Fibroblast of peridontal ligament (primary cell): Measurements from ENCODE around the gene KCNH2.
A peak's percentile ranks its signal among the peaks of the same experiment; 100 is the strongest.

Experiments used
- DNase-seq: peaks from one replicate; pipeline ENCODE4 v3.0.0-alpha.2; 2010; ENCODE audit errors: extremely low read depth

The KCNH2 gene

GRCh38 chr7:150947761-150948651 lies 30.1 kb downstream of the KCNH2 start:
- no peak for DNase-seq

GRCh38 chr7:150947241-150947745 lies 30.8 kb downstream of the KCNH2 start:
- DNase-seq: no peak

GRCh38 chr7:150946421-150947240 lies 31.5 kb downstream of the KCNH2 start:
- no peak for DNase-seq

DNA sequence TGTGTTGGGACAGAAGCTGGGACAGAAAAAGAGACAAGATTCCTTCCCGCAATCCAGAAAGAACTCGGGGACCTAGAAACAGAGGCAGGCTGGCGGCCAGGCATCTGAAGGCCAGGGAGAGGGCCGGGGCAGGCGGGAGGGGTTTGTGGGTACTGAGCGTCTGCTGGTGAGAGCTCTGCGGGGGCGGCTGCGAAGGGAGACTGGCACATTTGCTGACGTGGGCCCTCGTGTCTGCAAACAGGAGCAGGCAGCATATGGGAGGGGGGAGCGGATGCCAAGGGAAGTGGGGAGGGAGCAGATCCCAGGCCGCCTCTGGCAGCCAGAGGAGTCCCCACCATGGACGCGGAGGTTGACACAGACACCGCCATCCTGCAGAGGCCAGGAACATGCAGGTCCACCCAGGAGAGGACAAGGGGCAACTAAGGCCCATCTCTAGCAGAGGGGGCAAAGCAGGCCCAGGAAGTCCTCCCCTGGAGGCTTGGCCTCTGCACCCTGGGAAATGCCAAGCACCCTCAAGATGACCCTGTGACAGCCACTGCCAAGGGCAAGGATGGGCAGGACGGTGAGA lies 32.2 kb downstream of the KCNH2 start:
- no peak for DNase-seq

- no peak for DNase-seq
Measured at GRCh38 chr7:150945171-150945852, 32.8 kb downstream of the KCNH2 start.

GRCh38 chr7:150944066-150945042 lies 33.8 kb downstream of the KCNH2 start:
- DNase-seq: no peak

DNA sequence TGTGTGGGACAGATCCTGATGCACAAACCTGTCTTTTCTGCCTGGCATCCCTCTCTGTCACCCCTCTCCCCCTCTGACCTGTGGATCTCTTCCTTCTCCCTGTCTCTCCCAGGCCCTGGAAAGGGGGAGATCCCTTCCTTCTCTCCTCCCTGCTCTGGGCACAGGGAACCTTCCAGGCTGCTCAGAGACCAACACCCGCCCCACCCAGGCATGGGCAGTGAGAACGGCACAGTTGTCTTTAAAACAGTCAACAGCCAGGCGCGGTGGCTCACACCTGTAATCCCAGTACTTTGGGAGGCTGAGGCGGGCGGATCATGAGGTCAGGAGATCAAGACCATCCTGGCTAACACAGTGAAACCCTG lies 34.7 kb downstream of the KCNH2 start:
- no peak for DNase-seq

- no peak for DNase-seq
Measured at GRCh38 chr7:150942591-150943452, 35.3 kb downstream of the KCNH2 start.

- DNase-seq: no peak
Measured at GRCh38 chr7:150942001-150942590, 36.0 kb downstream of the KCNH2 start.

DNA sequence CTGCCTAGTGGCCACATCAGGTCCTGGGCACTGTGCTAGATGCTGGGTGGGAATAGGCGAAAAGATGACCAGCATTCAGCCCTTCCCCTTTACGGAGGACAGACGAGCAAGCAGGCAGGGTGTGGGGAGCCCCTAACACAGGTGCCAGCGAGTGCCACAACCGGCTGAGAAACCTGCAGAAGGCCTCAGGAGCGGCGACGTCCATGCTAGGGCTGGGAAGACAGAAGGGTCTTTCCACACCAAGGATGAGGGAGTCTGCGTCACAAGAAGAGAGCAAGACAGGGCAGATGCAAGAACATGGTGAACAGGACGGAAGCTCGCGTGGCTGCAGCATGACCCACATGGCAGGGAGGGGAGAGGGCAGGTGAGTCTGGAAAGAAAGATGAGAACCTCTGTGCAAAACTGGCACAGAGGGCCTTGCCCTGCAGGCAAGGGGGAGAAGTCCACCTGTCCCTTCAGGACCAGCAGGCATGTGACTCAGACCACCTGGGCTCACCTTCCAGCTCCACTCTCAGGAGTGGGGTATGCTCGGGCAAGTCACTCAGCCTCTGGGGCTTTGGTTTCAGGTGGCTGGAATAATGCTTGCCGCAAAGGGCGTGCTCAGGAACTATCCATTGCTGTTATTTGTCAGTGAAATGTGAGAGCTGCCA lies 36.6 kb downstream of the KCNH2 start:
- no peak for DNase-seq

DNA sequence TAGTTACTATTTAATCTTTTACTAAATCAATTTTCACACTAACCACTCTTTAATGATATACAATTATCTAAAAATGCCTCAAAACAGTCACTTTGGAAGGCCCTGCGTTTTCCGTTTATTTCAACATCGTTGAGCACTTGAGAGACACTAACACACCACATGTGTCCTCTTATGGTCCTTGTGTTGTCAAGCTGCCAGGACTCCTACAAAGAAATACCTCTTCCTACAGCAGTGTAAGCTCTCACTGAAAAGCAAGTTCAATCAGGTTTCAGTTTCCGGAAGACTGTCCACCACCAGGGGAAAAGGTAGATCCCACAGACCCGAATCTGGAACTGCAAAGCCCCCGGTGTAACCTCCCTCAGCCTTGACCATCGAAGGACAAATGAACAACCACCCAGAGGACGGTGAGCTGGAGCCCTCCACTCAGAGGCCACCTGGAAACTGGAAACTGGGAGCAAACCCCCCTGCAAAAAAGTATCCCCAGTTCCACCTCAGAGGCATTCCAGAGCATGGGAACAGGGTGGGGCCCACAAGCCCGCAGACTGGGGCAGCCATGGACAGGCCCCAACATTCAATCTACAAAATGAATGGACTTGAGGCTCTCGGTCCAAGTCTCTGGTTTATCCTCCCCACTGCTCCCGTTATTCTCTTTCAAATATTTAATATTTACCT lies 37.6 kb downstream of the KCNH2 start:
- DNase-seq: no peak

- no peak for DNase-seq
Measured at GRCh38 chr7:150939466-150939865, 38.7 kb downstream of the KCNH2 start.

DNA sequence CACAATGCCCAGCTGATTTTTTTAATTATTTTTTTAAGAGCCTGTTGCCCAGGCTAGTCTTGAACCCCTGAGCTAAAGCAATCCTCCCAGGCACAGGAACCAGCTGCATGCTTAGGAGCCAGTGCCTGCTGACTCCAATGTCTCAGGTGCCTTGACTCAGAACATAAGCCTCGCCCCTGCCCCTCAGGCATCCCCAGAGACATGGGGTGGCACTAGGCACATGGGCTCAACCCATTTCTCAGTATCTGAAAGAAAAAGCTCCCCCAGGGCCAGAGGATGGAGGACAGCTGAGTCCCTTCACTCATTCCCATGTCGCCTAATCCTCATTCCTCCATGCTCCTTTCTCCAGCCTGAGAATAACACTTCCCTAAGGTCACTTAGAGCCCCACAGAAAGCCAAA lies 39.1 kb downstream of the KCNH2 start:
- DNase-seq: no peak

DNA sequence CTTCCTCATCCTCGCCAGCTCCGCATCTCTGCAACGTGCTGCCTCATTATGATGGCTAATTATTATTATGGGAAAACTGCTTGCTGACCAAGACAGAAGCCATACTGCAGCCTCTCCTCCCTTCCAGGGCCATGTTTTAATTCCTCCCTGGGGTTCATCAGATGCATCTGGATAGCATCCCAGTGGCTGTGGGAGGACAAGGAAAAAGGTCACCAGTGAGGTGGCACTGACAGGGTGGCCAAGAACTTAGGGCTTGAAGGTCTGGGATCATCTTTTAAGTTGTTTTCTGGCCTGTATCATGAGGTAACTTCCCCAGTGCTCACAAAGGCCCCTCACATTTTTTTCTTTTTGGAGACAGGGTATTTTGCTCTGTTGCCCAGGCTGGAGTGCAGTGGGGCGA lies 39.6 kb downstream of the KCNH2 start:
- no peak for DNase-seq

GRCh38 chr7:150937848-150938561 lies 40.1 kb downstream of the KCNH2 start:
- peak; percentile 19 for DNase-seq

DNA sequence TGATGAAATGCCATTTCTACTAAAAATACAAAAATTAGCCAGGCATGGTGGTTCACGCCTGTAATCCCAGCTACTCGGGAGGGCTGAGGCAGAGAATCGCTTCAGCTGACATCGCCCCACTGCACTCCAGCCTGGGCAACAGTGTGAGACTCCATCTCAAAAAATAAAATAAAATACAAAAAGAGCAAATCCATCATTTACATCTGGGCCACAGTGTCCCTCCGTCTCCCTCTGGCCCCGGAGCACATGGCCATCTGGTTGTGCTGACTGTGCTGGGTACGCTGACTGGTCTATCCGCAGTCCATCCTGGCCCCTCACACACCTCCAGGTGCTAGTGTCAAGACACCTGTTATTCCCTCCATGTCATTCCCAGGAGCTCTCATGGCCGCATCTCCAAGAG lies 42.1 kb downstream of the KCNH2 start:
- DNase-seq: no peak

DNA sequence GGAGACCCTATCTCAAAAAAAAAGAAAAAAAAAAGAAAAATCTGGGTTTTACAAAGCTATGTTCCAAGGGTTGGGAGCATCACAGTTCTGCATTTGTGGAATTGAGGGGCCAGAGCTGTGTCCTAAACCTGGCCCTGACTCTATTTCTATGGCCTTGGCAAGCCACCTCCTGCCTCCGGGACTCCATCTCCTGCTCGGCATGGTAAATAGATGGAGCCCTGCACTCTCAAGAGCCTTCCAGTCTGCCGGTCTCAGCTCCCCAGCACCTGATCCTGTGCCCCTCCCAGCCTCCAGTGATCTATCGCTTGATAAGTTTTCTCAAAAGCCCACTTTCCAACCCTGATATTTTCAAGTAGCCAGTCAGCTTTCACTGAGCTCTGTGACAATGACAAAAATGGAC lies 43.0 kb downstream of the KCNH2 start:
- no peak for DNase-seq
